ENCODE results near the gene STX12.
"Not testable (repeated sequence)": the region's sequence is repeated elsewhere in the genome, so short reads cannot be mapped to it uniquely, and the experiment has no call there.

STX12 gene

GRCh38 chr1:27776276-27776675, 3.3 kb downstream of the STX12 start:
- DNase-seq = not testable (repeated sequence)

DNA sequence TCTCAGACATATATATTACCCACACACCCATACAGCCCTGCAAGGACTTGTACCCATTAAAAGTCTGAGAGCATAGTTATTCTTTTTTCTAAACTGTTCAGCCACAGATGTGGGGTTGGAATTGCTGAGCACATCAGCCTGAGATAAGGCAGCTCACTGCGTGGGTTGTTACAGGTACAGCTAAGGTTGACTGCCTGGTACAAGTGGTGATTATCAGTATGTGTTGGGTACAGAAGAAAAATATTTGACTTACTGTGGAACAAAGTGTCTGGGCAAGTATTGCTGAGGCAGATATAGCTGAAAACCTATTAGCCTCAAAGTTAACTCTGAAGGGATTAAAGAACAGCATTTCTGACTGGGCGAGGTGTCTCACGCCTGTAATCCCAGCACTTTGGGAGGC, 5.0 kb downstream of the STX12 start:
- DNase-seq = no peak

DNA sequence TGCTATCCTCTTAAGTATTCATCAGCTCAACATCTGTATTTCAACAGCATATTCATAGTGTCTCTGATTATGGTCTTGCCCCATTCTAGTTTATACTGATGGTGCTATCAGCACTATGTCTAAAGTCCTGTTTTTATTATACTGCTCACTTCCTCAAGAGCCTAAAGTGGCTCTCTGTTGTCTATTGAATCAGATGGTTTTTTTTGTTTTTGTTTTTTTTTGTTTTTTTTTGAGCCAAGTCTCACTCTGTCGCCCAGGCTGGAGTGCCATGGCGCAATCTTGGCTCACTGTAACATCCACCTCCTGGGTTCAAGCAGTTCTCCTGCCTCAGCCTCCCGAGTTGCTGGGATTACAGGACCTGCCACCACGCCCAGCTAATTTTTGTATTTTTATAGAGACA, 6.1 kb downstream of the STX12 start:
- DNase-seq = no peak

- DNase-seq = no peak
Measured at GRCh38 chr1:27782950-27783349, 9.9 kb downstream of the STX12 start.

DNA sequence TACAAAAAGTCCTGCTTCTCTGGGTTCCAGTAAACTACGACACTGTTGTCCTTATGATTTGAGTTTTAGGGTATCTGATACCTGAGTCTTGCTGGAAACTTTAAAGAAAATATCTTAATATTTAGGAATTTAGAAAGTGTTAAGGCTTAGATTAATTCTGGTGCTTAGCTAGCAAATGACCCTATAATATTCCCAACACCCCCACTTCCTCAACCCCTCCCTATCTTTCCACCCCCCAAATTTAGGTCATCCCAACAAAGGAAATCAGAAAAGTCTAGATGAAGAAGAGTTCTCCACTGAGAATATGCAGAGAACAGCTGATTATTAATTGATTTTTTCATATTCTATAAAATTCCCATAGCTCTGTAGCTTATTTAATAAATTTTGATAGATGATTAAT, 11.7 kb downstream of the STX12 start:
- DNase-seq = no peak

DNA sequence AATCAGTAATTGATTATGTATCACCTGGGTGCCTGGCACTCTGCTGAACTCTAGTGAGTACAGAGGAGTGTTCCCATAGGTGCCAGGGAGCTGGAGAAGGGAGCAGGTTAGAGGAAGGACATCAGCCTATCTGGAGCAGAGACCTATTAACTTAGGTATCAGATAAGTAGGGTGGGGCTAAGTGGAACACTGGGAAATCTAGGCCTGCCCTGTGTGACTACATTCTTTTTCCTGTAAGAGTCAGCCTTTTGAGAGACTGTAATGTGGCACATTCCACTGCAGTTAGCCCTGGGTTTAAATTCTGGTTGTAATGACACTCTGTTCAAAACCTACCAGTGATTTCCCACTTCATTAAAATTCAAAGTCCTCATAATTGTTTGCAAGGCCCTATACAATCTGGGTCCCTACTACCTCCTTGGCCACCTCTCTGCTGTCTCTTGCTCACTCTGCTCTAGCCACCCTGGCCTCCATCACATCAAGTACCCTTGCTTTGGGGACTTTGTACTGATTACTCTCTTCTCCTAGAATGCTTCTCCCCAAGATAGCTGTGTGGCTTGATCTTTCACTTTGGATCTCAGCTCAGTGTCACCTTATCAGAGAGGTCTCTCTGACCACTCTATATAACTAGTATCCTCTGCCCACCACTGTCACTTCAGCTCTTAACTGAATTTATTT, 12.9 kb downstream of the STX12 start:
- peak; percentile 24 for DNase-seq

- peak; percentile 31 for DNase-seq
Measured at GRCh38 chr1:27787895-27788294, 14.9 kb downstream of the STX12 start.

GRCh38 chr1:27789540-27790041, 16.6 kb downstream of the STX12 start:
- peak; percentile 33 for DNase-seq

DNA sequence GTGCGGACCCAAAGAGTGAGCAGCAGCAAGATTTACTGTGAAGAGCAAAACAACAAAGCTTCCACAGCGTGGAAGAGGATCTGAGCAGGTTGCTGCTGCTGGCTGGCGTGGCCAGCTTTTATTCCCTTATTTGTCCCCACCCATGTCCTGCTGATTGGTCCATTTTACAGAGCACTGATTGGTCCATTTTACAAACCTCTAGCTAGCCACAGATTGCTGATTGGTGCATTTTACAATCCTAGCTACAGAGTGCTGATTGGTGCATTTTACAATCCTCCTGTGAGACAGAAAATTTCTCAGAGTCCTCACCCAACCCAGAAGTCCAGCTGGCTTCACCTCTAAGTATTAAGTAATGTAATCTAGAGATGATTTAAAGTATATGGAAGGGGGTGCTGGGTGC, 17.3 kb downstream of the STX12 start:
- DNase-seq = not testable (repeated sequence)

DNA sequence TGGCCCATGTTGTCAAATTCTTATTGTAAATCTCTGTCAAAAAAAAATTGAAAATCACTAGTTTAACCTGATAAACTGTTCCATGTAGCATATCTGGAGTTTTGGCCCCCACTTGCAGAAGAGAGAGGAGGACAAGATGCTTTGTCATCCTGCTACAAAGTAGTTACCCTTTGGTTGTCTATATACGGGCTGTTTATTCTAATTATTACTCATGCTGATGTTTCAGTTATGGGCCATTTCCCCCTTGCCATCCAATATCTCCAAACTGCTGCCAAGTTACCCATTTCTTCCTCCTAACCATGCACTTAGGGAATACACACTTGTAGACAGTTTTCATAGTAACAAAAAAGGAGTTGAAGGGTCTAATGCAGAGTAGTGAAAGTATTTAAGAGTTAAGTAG, 22.6 kb downstream of the STX12 start:
- no peak for DNase-seq

DNA sequence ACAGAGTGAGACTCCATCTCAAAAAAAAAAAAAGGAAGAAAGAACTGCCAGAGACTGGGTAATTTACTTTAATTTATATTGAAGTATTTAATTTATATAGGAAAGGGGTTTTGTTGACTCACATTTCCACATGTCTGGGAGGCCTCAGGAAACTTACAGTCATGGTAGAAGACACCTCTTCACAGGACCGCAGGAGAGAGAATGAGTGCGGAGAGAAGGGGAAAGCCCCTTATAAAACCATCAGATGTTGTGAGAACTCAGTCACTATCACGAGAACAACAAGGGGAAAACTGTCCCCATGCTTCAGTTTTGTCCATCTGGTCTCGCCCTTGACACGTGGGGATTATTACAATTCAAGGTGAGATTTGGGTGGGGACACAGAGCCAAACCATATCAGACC, 31.8 kb downstream of the STX12 start:
- DNase-seq = no peak

DNA sequence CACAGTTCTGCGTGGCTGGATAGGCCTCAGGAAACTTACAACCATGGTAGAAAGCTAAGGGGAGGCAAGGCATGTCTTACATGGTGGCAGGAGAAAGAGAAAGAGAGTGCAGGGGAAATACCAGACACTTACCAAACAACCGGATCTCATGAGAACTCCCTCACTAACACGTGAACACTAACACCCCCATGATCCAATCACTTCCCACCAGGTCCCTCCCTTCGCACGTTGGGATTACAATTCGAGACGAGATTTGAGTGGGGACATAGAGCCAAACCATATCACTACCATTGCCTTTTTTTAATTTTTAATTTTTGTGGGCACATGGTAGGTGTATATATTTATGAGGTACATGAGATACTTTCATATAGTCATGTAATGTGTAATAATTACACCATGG, 33.7 kb downstream of the STX12 start:
- DNase-seq = no peak

- DNase-seq = no peak
Measured at GRCh38 chr1:27807385-27807784, 34.4 kb downstream of the STX12 start.

DNA sequence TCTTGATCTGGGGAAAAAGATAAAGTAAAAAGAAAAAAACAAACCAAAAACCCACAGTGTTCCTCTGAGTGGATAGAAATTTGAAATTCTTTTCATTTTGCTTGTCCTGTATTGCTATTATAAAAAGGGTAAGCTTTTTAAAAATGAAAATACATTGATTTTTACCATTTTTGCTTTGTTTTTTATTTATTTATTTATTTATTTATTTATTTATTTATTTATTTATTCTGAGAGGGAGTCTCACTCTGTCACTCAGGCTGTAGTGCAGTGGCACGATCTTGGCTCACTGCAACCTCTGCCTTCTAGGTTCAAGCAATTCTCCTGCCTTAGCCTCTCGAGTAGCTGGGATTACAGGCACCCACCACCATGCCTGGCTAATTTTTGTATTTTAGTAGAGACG, 35.1 kb downstream of the STX12 start:
- not testable (repeated sequence) for DNase-seq

- DNase-seq = no peak
Measured at GRCh38 chr1:27809883-27810282, 36.9 kb downstream of the STX12 start.

DNA sequence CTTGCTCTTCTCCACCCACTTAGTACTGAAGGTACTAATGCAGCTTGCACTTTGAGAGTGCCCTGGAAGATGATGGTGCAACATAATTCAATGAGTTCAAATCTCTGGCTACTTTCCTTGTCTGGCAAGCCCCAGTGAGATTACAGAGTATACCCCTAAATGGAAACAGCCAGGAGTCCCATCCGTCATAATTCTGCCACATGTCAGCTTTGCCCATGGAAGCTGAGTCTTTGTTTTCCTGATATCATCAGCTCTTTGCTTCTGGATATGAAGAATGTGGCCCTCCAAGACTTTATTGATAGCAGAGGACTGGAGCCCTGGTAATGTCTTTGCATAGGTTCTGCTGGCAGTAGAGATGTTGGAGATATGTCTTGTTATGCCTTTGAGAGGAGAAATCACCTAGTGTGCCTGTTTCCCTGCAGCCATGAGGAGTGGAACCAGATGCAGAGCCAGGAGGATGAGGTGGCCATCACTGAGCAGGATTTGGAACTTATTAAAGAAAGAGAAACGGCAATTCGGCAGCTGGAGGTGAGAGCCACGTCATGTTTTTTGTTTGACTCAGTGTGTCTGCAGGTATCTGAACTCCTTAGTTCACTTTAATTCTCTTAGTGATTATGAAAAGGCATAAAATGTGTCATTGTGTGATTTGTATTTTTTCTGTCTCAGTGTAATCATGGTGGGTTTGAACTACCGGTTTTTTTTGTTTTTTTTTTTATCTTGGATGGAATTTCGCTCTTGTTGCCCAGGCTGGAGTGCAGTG, 38.9 kb downstream of the STX12 start:
- DNase-seq = no peak

- DNase-seq = peak; percentile 72
Measured at GRCh38 chr1:27816921-27817630, 44.1 kb downstream of the STX12 start.

DNA sequence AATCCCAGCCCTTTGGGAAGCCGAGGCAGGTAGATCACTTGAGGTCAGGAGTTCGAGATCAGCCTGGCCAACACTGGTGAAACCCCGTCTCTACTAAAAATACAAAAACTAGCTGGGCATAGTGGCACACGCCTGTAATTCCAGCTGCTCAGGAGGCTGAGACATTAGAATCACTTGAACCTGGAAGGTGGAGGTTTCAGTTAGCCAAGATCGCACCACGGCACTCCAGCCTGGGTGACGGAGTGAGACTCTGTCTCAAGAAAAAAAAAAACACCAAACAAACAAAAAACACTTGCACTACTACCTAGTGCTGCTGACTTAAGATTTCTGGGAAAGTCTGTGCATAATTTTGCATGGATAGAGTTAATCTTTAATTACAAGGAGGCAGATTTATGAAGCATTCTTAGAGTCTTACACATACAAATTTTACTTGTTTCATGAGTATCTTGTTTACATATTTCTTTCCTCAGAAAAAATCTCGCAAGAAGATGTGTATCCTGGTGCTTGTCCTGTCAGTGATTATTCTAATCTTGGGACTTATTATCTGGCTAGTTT, 48.8 kb downstream of the STX12 start:
- no peak for DNase-seq

DNA sequence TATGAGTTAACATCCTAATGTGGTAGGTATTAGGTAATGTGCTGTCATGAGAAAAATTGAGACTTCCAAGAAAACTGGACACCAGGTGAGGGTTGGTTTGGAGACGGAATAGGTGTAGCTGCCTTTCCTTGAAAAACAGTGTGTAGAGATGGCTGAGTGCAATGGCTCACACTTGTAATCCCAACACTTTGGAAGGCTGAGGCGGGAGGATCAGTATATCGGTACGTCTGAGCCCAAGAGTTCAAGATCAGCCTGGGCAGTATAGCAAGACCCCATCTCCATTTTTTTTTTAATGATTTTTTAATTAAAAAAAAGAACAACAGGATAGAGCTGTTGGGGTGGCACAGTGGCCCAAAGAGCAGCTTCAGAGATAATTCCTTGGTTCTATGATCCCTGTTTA, 50.8 kb downstream of the STX12 start:
- DNase-seq = no peak

- DNase-seq = no peak
Measured at GRCh38 chr1:27824411-27824810, 51.4 kb downstream of the STX12 start.

GRCh38 chr1:27829339-27829960, 56.4 kb downstream of the STX12 start:
- not testable (repeated sequence) for DNase-seq

- DNase-seq = peak; percentile 96
Measured at GRCh38 chr1:27830621-27831440, 57.8 kb downstream of the STX12 start, which contains the start of gene PPP1R8. Gene PPP1R8, plus strand, starts transcription at chr1:27830782. Its CDS starts 54 bp downstream, at chr1:27830836.
